NB4 (cell line): ENCODE measurements around the gene OTUB2.

Experiments
- DNase-seq: peaks from one replicate; pipeline ENCODE4 v3.0.0; 2010; ENCODE audit warnings: low read depth
- H3K4me3 ChIP-seq: one replicate; pipeline ENCODE4 v1.5.1; 2011; ENCODE audit warnings: mild to moderate bottlenecking, low read depth, low read length, moderate library complexity
- MYC ChIP-seq: IDR thresholded peaks from 2 replicates; pipeline ENCODE4 v1.6.1; 2011; ENCODE audit warnings: low read depth, low read length
- POLR2A ChIP-seq: IDR thresholded peaks from 2 replicates; pipeline ENCODE4 v1.6.1; 2011; ENCODE audit warnings: mild to moderate bottlenecking; ENCODE audit not compliant: insufficient read length; ENCODE audit errors: extremely low read depth
- TF ChIP-seq, protein P1 (sequence below): IDR thresholded peaks from one replicate; pipeline ENCODE4 v1.5.1; 2012; ENCODE audit warnings: low read depth, low read length
- TF ChIP-seq, protein P2 (sequence below): IDR thresholded peaks from 2 replicates; pipeline ENCODE4 v1.6.1; 2011; ENCODE audit warnings: low read depth, low read length

The OTUB2 gene

DNA sequence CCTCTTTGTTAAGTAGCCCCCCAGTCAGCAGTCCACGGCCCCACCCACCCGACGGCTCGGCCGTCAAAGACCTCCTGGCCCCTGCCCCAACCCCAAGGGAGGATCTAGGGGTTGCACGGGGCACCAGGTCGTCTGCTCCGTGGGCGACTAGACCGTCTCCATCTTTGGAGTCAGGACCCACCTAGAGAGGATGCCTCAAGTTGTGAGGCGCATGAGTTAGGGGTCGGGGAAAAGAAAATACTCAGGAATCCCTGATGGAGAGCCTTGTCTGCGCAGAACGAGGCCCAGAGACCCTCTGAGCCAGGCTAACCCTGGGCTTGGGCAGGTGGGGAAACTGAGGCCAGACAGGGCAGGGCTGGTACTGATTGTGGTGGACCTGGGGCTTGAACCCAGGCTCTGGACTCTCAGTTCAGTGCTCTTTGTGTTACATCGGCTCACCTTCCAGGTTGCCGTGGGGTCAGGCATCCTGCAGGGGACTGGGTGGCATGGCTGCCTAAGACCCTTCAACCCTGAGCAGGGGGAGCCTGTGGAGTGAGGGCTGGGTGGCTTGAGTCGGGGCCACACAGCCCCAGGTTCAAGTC lies 839 bp downstream of the OTUB2 start:
- no peak for DNase-seq
- TF ChIP-seq POLR2A (no peak), MYC (no peak)
- TF ChIP-seq, protein P1, sequence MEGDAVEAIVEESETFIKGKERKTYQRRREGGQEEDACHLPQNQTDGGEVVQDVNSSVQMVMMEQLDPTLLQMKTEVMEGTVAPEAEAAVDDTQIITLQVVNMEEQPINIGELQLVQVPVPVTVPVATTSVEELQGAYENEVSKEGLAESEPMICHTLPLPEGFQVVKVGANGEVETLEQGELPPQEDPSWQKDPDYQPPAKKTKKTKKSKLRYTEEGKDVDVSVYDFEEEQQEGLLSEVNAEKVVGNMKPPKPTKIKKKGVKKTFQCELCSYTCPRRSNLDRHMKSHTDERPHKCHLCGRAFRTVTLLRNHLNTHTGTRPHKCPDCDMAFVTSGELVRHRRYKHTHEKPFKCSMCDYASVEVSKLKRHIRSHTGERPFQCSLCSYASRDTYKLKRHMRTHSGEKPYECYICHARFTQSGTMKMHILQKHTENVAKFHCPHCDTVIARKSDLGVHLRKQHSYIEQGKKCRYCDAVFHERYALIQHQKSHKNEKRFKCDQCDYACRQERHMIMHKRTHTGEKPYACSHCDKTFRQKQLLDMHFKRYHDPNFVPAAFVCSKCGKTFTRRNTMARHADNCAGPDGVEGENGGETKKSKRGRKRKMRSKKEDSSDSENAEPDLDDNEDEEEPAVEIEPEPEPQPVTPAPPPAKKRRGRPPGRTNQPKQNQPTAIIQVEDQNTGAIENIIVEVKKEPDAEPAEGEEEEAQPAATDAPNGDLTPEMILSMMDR = no peak
- TF ChIP-seq, protein P2, sequence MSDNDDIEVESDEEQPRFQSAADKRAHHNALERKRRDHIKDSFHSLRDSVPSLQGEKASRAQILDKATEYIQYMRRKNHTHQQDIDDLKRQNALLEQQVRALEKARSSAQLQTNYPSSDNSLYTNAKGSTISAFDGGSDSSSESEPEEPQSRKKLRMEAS = no peak

DNA sequence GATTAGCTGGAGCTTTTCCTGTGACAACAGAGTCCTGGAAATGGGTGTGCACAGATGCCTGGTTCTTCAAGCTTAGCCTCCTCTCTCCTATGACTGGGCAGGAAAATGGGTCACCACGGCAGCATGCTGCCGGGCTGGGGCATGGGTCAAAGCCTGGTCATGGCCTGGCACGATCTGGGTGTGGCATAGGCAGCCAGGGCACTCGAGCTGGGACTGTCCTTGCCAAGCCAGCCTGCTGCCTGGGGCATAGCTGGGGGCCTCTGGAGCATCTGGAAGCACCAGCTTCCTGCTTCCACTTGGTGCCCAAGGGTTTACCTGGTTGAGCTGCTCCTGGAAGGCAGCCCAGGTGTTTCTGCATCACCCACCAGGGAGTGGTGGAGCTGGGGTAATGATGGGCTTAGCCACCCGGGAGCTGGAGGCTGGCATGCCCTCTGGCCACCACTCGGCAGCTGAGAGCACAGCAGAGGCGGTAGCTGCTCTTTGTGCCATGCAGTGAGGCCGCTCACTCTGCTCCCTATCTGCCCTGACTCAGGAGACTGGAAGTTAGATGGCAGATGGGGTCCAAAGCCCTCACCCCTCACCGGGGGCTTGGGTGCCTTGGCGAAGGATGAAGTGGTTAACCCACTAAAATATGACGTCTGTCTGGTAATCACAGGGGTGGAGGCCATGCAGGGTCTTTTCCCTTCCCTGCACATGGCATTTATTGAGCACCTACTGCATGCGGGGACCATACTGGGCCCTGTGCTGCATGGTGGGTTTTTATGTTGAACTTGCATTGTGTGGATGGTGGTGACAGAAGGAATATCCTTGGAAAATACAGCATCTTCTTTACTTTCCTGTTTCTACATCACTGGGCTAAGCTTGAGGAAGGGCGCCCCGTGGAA lies 1.7 kb downstream of the OTUB2 start:
- TF ChIP-seq POLR2A = no peak
- no peak for TF ChIP-seq MYC
- TF ChIP-seq, protein P2 = no peak
- TF ChIP-seq, protein P1 = no peak

More for the DNA sequence above, 839 bp downstream of the OTUB2 start:
- H3K4me3 ChIP-seq = no peak overlapping the region

DNA sequence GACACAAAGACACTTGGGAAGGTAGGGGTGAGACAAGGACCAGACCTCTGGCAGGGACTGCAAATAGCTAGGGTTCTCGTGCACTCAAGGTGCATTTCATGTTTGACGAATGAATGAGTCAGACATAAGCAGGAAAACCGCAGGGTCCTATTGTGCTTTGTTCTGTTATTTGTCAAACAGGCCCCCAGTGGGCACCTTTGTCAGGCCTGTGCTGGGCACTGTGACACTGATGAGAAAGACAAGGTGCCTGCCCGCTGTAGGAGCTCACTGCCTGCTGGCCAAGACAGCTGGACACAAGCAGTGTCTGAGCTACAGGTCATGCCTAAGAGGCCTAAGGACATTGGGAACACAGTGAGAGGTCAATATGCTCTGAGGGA lies 2.3 kb downstream of the OTUB2 start:
- TF ChIP-seq POLR2A = no peak
- TF ChIP-seq, protein P1 = peak; percentile 47
- TF ChIP-seq, protein P2 = no peak
- TF ChIP-seq MYC = no peak
- peak; percentile 89 for DNase-seq
- no peak overlapping the region for H3K4me3 ChIP-seq

More for the DNA sequence above, 1.7 kb downstream of the OTUB2 start:
- no peak overlapping the region for H3K4me3 ChIP-seq
- DNase-seq = no peak

DNA sequence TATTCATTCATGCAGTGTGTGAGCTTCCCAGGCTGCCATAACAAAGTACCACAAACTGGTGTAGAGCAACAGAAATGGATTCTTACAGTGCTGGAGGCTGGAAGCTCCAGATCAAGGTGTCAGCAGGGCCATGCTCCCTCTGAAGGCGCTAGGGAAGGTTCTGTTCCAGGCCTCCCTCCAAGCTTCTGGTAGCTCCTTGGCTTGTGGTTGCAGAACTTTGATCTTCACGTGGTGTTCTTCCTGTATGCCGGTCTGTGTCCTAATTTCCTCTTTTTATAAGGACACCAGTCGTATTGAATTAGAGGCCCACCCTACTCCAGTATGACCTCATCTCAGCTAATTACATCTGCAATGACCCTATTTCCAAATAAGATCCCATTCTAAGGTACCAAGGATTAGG lies 3.1 kb downstream of the OTUB2 start:
- TF ChIP-seq, protein P1 = no peak
- TF ChIP-seq, protein P2 = peak; percentile 52; the same call in 1 of the 2 replicates
- TF ChIP-seq POLR2A (no peak), MYC (no peak)
- peak overlapping the region; percentile 6 for H3K4me3 ChIP-seq
- DNase-seq = peak; percentile 81

DNA sequence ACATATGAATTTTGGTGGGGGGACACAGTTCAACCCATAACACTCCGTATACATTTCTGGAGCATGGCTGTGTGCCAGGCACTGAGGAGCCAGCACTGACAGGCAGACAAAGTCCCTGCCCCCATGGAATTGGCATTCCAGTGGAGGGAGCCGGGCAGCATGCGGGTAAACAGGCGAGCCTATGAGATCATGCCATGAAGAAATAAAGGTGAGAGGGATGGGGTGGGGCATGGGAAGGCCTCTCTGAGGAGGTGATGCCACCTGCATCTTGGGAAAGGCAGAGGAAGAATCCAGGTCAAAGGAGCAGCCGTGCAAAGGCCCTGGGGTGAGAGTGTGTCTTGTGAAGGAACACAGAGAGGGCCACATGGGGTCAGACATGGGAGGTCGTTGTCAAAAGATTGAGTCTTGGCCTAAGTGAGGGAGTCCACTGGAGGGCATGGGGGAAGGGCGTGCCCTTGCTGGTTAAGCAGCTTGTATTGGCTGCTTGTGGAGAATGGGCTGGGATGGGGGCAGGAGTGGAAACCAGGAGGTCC lies 3.6 kb downstream of the OTUB2 start:
- H3K4me3 ChIP-seq = no peak overlapping the region
- TF ChIP-seq MYC = no peak
- no peak for TF ChIP-seq POLR2A
- TF ChIP-seq, protein P1 = no peak
- TF ChIP-seq, protein P2 = no peak
- no peak for DNase-seq
